Astrocyte (in vitro differentiated cells and primary cell): Measurements from ENCODE around the gene SH3RF1. TPM values are rescaled to one million over a fixed set of nuclear protein-coding genes. Genes with fewer than 3 reads are reported as not detected.

ENCODE experiments used
- DNase-seq: peaks from one replicate; pipeline ENCODE4 v3.0.0-alpha.2; 2010; ENCODE audit warnings: low read depth
- FAIRE-seq: peaks from 2 replicates; lab custom pipeline; 2011; peaks lifted over from hg19 to GRCh38; lab: Jason Lieb, UNC
- H2AFZ ChIP-seq: 2 replicates; pipeline ENCODE4 v1.6.0; 2012; ENCODE audit warnings: low read depth, low read length, inconsistent platforms
- H3K27ac ChIP-seq: 2 replicates; pipeline ENCODE4 v1.5.1; 2011; ENCODE audit warnings: low read depth, low read length, inconsistent platforms
- H3K27me3 ChIP-seq: 2 replicates; pipeline ENCODE4 v1.6.0; 2011; ENCODE audit warnings: low read length, inconsistent platforms; ENCODE audit not compliant: insufficient read depth
- H3K36me3 ChIP-seq: 2 replicates; pipeline ENCODE4 v1.5.1; 2011; ENCODE audit warnings: low read length, inconsistent platforms; ENCODE audit not compliant: insufficient read depth
- H3K4me1 ChIP-seq: 2 replicates; pipeline ENCODE4 v1.5.1; 2011; ENCODE audit warnings: low read length, inconsistent platforms; ENCODE audit not compliant: insufficient read depth
- H3K4me2 ChIP-seq: 2 replicates; pipeline ENCODE4 v1.6.0; 2012; ENCODE audit warnings: low read length, inconsistent platforms
- H3K4me3 ChIP-seq: 2 replicates; pipeline ENCODE4 v1.5.1; 2011; ENCODE audit warnings: low read depth, mild to moderate bottlenecking, low read length, inconsistent platforms; ENCODE audit not compliant: insufficient read depth
- H3K79me2 ChIP-seq: 2 replicates; pipeline ENCODE4 v1.6.0; 2012; ENCODE audit warnings: mild to moderate bottlenecking, low read length, inconsistent platforms; ENCODE audit not compliant: insufficient read depth
- H3K9ac ChIP-seq: 2 replicates; pipeline ENCODE4 v1.6.0; 2012; ENCODE audit warnings: mild to moderate bottlenecking, low read length, inconsistent platforms
- H3K9me3 ChIP-seq: 2 replicates; pipeline ENCODE4 v1.5.1; 2012; ENCODE audit warnings: low read depth, mild to moderate bottlenecking, low read length, inconsistent platforms; ENCODE audit not compliant: insufficient read depth
- H4K20me1 ChIP-seq: 2 replicates; pipeline ENCODE4 v1.6.0; 2012; ENCODE audit warnings: low read length, inconsistent platforms; ENCODE audit not compliant: insufficient read depth
- H3K27ac Mint-ChIP-seq: one replicate; pipeline ENCODE4 v1.8.0; 2021; ENCODE audit warnings: mild to moderate bottlenecking, mixed read lengths; ENCODE audit not compliant: unreplicated experiment
- H3K27me3 Mint-ChIP-seq: one replicate; pipeline ENCODE4 v1.8.0; 2021; ENCODE audit warnings: low read depth, mixed read lengths; ENCODE audit not compliant: unreplicated experiment
- H3K36me3 Mint-ChIP-seq: one replicate; pipeline ENCODE4 v1.8.0; 2021; ENCODE audit warnings: low read depth, mixed read lengths; ENCODE audit not compliant: unreplicated experiment
- H3K4me1 Mint-ChIP-seq: one replicate; pipeline ENCODE4 v1.8.0; 2021; ENCODE audit warnings: low read depth, mixed read lengths; ENCODE audit not compliant: unreplicated experiment
- H3K4me3 Mint-ChIP-seq: one replicate; pipeline ENCODE4 v1.8.0; 2021; ENCODE audit warnings: mild to moderate bottlenecking, moderate library complexity, mixed read lengths; ENCODE audit not compliant: unreplicated experiment
- H3K9me3 Mint-ChIP-seq: one replicate; pipeline ENCODE4 v1.8.0; 2021; ENCODE audit warnings: mild to moderate bottlenecking, mixed read lengths; ENCODE audit not compliant: unreplicated experiment
- EZH2 ChIP-seq: IDR thresholded peaks from 2 replicates; pipeline ENCODE4 v1.6.1; 2012; ENCODE audit warnings: mild to moderate bottlenecking, low read length, inconsistent platforms; ENCODE audit not compliant: insufficient read depth
- total RNA-seq: library from RNA; stranded (reverse); gene quantifications from 2 replicates; pipeline ENCODE4 v1.2.1, GENCODE V29; 2021
- TF ChIP-seq, protein P1 (sequence below): IDR thresholded peaks from 2 replicates; pipeline ENCODE4 v1.5.1; 2011; ENCODE audit warnings: low read depth, mild to moderate bottlenecking, inconsistent platforms, low read length, moderate library complexity; ENCODE audit not compliant: insufficient read depth

SH3RF1 gene
- total RNA-seq, 1 donor from 2014 or later, result 25.9 TPM

DNA sequence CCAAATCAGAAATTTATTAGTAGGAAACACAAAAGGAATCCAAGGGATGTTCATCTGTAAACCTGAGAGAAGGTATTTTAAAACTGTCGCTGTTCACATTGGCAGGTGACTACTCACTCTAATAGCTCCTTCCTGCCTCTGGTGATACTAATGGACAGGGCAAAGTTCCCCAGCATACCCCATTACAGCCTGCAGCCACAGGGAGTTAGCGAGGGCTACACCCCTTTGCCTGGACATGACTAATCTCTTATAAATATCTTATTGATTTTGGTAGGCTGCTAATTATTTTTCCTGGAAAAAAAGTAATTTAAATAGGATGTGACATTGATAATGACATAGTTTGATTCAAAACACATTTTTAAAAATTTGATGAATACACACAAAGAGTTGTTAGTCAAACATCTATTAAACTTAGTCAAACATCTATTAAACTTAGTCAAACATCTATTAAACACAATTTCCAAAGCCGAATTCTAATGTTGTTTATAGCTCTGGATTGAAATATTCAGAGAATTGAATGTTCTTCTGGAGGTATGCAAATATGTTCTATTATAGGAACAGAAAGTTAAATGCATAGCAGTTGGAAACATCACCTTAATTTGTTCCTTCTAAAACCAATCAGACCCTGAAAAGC is 177.8 kb downstream of the SH3RF1 start:
- peaks cover 3% of the 10 kb centered on the region for H3K9me3 Mint-ChIP-seq
- peaks cover 34% of the 10 kb centered on the region for H3K36me3 ChIP-seq
- no peak for FAIRE-seq

DNA sequence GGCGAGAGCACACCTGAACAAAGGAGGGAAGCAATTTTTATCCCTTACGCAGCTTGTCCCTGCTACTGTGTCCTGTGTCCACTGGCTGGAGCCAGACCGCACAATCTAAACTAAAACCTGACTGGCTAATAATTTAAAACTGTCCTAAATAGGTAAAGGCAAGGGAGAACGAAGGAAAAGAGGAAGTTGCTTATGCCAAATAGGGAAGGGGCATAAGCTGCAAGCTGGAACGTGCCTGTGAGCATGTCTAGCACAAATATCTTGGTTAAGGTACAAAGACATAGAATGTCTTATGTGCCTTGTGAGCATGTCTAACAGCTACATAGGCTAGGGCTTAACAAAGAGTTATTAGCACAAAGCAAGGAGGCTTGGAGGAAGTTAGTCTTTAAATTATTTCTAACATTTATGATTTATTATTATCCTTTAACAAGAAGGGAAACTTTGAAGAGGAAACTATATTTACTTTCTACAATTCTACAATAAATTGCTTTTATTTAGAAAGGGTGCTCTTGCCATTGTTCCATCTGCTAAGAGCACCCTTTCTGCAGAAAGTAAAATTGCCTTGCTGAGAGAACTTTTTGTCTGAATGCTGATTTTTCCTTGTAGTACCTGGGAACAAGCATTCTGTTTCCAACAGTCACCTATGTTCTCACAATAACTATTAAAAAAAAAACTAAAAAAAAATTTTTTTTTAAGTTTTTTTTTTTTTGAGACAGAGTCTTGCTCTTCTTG is 180.1 kb downstream of the SH3RF1 start:
- Histone ChIP-seq H3K9me3 (peaks cover 5% of the 10 kb centered on the region), H3K36me3 (peaks cover 15% of the 10 kb centered on the region), H3K4me3 (no peak overlapping the region), H3K27me3 (no peaks in the 10 kb centered on the region), H3K79me2 (peaks cover 2% of the 10 kb centered on the region), H3K4me2 (no peak overlapping the region), H2AFZ (no peak overlapping the region), H3K27ac (no peak overlapping the region), H3K9ac (no peak overlapping the region), H4K20me1 (no peaks in the 10 kb centered on the region), H3K4me1 (no peaks in the 10 kb centered on the region)
- Mint-ChIP-seq H3K27me3 (no peaks in the 10 kb centered on the region), H3K4me1 (peaks cover 6% of the 10 kb centered on the region), H3K9me3 (peaks cover 3% of the 10 kb centered on the region), H3K4me3 (no peak overlapping the region), H3K36me3 (peaks cover 28% of the 10 kb centered on the region), H3K27ac (no peak overlapping the region)
- no peak for TF ChIP-seq EZH2
- TF ChIP-seq, protein P1, sequence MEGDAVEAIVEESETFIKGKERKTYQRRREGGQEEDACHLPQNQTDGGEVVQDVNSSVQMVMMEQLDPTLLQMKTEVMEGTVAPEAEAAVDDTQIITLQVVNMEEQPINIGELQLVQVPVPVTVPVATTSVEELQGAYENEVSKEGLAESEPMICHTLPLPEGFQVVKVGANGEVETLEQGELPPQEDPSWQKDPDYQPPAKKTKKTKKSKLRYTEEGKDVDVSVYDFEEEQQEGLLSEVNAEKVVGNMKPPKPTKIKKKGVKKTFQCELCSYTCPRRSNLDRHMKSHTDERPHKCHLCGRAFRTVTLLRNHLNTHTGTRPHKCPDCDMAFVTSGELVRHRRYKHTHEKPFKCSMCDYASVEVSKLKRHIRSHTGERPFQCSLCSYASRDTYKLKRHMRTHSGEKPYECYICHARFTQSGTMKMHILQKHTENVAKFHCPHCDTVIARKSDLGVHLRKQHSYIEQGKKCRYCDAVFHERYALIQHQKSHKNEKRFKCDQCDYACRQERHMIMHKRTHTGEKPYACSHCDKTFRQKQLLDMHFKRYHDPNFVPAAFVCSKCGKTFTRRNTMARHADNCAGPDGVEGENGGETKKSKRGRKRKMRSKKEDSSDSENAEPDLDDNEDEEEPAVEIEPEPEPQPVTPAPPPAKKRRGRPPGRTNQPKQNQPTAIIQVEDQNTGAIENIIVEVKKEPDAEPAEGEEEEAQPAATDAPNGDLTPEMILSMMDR, result no peak
- DNase-seq, result no peak
- FAIRE-seq, result no peak

More for the DNA sequence above, 177.8 kb downstream of the SH3RF1 start:
- TF ChIP-seq, protein P1, result no peak
- TF ChIP-seq EZH2, result no peak
- Histone ChIP-seq H2AFZ (no peak overlapping the region), H3K79me2 (peaks cover 16% of the 10 kb centered on the region), H3K27me3 (no peaks in the 10 kb centered on the region), H3K4me3 (no peak overlapping the region), H3K4me2 (no peak overlapping the region), H3K27ac (no peak overlapping the region), H3K9ac (no peak overlapping the region), H4K20me1 (no peaks in the 10 kb centered on the region), H3K4me1 (peaks cover under 1% of the 10 kb centered on the region), H3K9me3 (peaks cover 5% of the 10 kb centered on the region)
- Mint-ChIP-seq H3K27me3 (no peaks in the 10 kb centered on the region), H3K27ac (no peak overlapping the region), H3K4me1 (peaks cover 8% of the 10 kb centered on the region), H3K4me3 (no peak overlapping the region), H3K36me3 (peaks cover 31% of the 10 kb centered on the region)
- DNase-seq, result no peak

DNA sequence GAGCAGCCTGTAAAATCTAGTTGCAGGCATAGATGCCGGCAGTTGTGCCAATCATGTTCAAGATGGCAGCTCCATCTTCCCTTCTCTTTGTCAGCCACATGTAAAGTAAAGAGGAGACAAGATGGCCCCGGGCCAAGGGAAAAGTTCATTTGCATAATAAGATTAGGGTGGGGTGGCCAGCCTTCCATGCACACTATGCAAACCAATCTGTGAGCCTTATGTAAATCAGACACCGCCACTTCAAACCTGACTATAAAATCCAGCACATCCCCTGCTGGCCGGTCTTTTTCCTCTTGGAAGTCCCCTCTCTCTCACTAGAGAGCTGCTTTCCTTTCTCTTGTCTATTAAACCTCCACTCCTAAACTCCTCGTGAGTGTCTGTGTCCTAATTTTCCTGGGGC is 181.8 kb downstream of the SH3RF1 start:
- DNase-seq (no peak), FAIRE-seq (no peak)
- Histone ChIP-seq H3K4me1 (no peaks in the 10 kb centered on the region), H4K20me1 (no peaks in the 10 kb centered on the region), H3K4me2 (no peak overlapping the region), H3K79me2 (no peaks in the 10 kb centered on the region), H3K36me3 (peaks cover 13% of the 10 kb centered on the region), H3K9me3 (peaks cover 5% of the 10 kb centered on the region), H3K27ac (no peak overlapping the region), H2AFZ (no peak overlapping the region), H3K27me3 (no peaks in the 10 kb centered on the region), H3K9ac (no peak overlapping the region), H3K4me3 (no peak overlapping the region)
- H3K27ac Mint-ChIP-seq, result no peak overlapping the region
- no peak for TF ChIP-seq EZH2
- TF ChIP-seq, protein P1, result no peak
- no peaks in the 10 kb centered on the region for H3K4me1 Mint-ChIP-seq
- H3K36me3 Mint-ChIP-seq, result peaks cover 26% of the 10 kb centered on the region
- no peak overlapping the region for H3K4me3 Mint-ChIP-seq
- no peaks in the 10 kb centered on the region for H3K27me3 Mint-ChIP-seq
- H3K9me3 Mint-ChIP-seq, result peaks cover 3% of the 10 kb centered on the region
